Thyroid gland (tissue), 4 donors: ENCODE measurements around the gene TBX2. TPM values are rescaled to one million over a fixed set of nuclear protein-coding genes. Genes with fewer than 3 reads are reported as not detected.

Source experiments
- DNase-seq, 2 donors: peaks; one replicate each; pipeline ENCODE4 v3.0.0-alpha.2; 2019
- H3K27ac ChIP-seq, 3 donors: fragments of 200-600 bp; sonication (generic); 1 replicate in 2 of 3; 2 replicates in 1 of 3; pipeline ENCODE4 v1.5.1; 2016 to 2019; ENCODE audit warnings: mild to moderate bottlenecking in 1 of 3, moderate library complexity in 1 of 3
- H3K27me3 ChIP-seq: fragments of 200-600 bp; sonication (generic); one replicate; pipeline ENCODE4 v1.5.1; 2019
- H3K36me3 ChIP-seq, 2 donors: fragments of 200-600 bp; sonication (generic); one replicate each; pipeline ENCODE4 v1.5.1; 2016 to 2019
- H3K4me1 ChIP-seq, 2 donors: fragments of 200-600 bp; sonication (generic); one replicate each; pipeline ENCODE4 v1.5.1; 2017 to 2019
- H3K4me3 ChIP-seq, 3 donors: fragments of 200-600 bp; sonication (generic); replicated peaks in 1 of 3; 1 replicate in 2 of 3; 2 replicates in 1 of 3; pipeline ENCODE4 v1.5.1; 2016; ENCODE audit warnings: mild to moderate bottlenecking in 1 of 3
- H3K9me3 ChIP-seq: fragments of 200-600 bp; sonication (generic); one replicate; pipeline ENCODE4 v1.5.1; 2017
- POLR2A ChIP-seq, 2 donors: fragments of 450-650 bp; IDR thresholded peaks; one replicate each; pipeline ENCODE4 v1.6.1; 2017; ENCODE audit warnings: antibody characterized with exemption in 2 of 2, mild to moderate bottlenecking in 2 of 2, moderate library complexity in 1 of 2
- WGBS, 2 donors: methylation state at CpG; one replicate each; pipeline ENCODE4 v1.1.5; 2017; 5-methylcytosine and 5-hydroxymethylcytosine counted together
- intact Hi-C: fragments of 100-400 bp; cut with DNase I; formaldehyde crosslinking; loops from one replicate; pipeline ENCODE4 v1.15.1; 2023
- total RNA-seq, 4 donors: library from RNA; depleted of rRNA; stranded (reverse); fragments of >200 nt; gene quantifications; one replicate each; pipeline ENCODE4 v1.2.3, GENCODE V29; 2016
- TF ChIP-seq, protein P1 (sequence below), 6 experiments: fragments of 200-600 bp in 3 of 6; fragments of 450-650 bp in 3 of 6; sonication (generic) in 3 of 6; IDR thresholded peaks; one replicate each; pipeline ENCODE4 v1.5.1; 2016 to 2019; ENCODE audit warnings: antibody characterized with exemption in 6 of 6, mild to moderate bottlenecking in 2 of 6, inconsistent platforms in 1 of 6, moderate library complexity in 1 of 6

The TBX2 gene
- total RNA-seq, 4 donors from 2014 or later = 5.3 to 20.2 (median 11.0) TPM

GRCh38 chr17:61406971-61407911 is 7.6 kb downstream of the TBX2 start:
- no peak overlapping the region for H3K4me3 ChIP-seq

DNA sequence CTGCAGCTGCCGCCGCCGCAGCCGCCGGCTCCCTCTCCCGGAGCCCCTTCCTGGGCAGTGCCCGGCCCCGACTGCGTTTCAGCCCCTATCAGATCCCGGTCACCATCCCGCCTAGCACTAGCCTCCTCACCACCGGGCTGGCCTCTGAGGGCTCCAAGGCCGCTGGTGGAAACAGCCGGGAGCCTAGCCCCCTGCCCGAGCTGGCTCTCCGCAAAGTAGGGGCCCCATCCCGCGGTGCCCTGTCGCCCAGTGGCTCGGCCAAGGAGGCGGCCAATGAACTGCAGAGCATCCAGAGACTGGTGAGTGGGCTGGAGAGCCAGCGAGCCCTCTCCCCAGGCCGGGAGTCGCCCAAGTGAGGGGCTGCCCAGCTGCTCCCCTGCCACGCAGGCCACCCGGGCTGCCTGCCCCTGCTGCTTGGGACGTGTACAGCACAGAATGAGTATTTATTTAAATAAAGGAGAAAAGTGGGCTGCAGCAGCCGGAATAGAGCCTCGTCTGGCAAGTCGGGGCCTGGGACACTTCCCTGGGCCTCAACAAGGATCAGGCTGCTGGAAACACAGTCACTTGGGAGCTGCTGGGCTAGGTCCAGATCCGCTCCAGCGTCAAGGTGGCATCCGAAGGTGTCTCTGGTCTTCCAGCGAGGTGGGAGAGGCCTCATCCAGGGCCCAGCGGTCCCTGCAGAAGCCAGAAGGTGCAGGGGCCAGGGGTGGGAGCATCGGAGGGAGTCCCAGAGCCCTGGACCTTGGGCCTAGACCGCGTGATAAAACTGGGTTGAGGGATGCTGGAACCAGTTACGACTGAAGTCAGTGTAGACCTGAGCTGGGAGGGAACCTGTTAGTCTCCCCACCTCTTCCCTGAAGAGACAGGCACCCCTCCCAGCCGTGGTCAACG is 8.8 kb downstream of the TBX2 start:
- Histone ChIP-seq H3K9me3 (no peaks in the 10 kb centered on the region), H3K27ac (peak overlapping the region in 2 of 3 donors; percentile 54 to 79), H3K36me3 (peaks cover 8 to 17% of the 10 kb centered on the region in 2 donors), H3K4me3 (peak overlapping the region in 1 of 3 donors; percentile 36), H3K27me3 (peaks cover 12% of the 10 kb centered on the region), H3K4me1 (peaks cover 23 to 80% of the 10 kb centered on the region in 2 donors)
- intact Hi-C loops = no loop called here
- TF ChIP-seq, protein P1, sequence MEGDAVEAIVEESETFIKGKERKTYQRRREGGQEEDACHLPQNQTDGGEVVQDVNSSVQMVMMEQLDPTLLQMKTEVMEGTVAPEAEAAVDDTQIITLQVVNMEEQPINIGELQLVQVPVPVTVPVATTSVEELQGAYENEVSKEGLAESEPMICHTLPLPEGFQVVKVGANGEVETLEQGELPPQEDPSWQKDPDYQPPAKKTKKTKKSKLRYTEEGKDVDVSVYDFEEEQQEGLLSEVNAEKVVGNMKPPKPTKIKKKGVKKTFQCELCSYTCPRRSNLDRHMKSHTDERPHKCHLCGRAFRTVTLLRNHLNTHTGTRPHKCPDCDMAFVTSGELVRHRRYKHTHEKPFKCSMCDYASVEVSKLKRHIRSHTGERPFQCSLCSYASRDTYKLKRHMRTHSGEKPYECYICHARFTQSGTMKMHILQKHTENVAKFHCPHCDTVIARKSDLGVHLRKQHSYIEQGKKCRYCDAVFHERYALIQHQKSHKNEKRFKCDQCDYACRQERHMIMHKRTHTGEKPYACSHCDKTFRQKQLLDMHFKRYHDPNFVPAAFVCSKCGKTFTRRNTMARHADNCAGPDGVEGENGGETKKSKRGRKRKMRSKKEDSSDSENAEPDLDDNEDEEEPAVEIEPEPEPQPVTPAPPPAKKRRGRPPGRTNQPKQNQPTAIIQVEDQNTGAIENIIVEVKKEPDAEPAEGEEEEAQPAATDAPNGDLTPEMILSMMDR (IDR thresholded peaks at IDR 0.05) = no peak
- TF ChIP-seq POLR2A (IDR thresholded peaks at IDR 0.05) = no peak
- whole genome bisulfite sequencing, 2 donors = 64 to 69% methylated on average over 27 to 31 of the region's 41 CpGs
- no peak for DNase-seq

More at GRCh38 chr17:61406971-61407911, 7.6 kb downstream of the TBX2 start:
- intact Hi-C loops = no loop called here
- H3K9me3 ChIP-seq = no peaks in the 10 kb centered on the region
- DNase-seq = no peak
- H3K36me3 ChIP-seq = peaks cover 8 to 22% of the 10 kb centered on the region in 2 donors
- TF ChIP-seq, protein P1 (IDR thresholded peaks at IDR 0.05) = no peak
- no peak for TF ChIP-seq POLR2A (IDR thresholded peaks at IDR 0.05)
- H3K27me3 ChIP-seq = peaks cover 18% of the 10 kb centered on the region
- peak overlapping the region in 2 of 3 donors; percentile 38 to 79 for H3K27ac ChIP-seq
- peaks cover 16 to 82% of the 10 kb centered on the region in 2 donors for H3K4me1 ChIP-seq
- WGBS, 2 donors = 57 to 84% methylated on average over 6 to 8 of the region's 8 CpGs

GRCh38 chr17:61409301-61410112 is 9.9 kb downstream of the TBX2 start:
- Histone ChIP-seq H3K27me3 (peaks cover 2% of the 10 kb centered on the region), H3K9me3 (no peaks in the 10 kb centered on the region), H3K27ac (peak overlapping the region; percentile 36 to 92 (median 92)), H3K36me3 (peaks cover 8 to 15% of the 10 kb centered on the region in 2 donors), H3K4me3 (peak overlapping the region in 2 of 3 donors; percentile 21 to 36), H3K4me1 (peaks cover 21 to 80% of the 10 kb centered on the region in 2 donors)
- DNase-seq = peak; percentile 56 to 60
- 2 to 3% methylated on average over 41 to 45 of the region's 73 CpGs for WGBS, 2 donors
- TF ChIP-seq, protein P1 (IDR thresholded peaks at IDR 0.05) = peak in 3 of 6 experiments; percentile 51 to 63 (median 60)
- TF ChIP-seq POLR2A (IDR thresholded peaks at IDR 0.05) = peak in 1 of 2 donors; percentile 13
- intact Hi-C loops = loop anchor here (10.0 kb wide), 2 partner anchors 425 to 655 kb away; partner anchors contain the start of gene MED13

DNA sequence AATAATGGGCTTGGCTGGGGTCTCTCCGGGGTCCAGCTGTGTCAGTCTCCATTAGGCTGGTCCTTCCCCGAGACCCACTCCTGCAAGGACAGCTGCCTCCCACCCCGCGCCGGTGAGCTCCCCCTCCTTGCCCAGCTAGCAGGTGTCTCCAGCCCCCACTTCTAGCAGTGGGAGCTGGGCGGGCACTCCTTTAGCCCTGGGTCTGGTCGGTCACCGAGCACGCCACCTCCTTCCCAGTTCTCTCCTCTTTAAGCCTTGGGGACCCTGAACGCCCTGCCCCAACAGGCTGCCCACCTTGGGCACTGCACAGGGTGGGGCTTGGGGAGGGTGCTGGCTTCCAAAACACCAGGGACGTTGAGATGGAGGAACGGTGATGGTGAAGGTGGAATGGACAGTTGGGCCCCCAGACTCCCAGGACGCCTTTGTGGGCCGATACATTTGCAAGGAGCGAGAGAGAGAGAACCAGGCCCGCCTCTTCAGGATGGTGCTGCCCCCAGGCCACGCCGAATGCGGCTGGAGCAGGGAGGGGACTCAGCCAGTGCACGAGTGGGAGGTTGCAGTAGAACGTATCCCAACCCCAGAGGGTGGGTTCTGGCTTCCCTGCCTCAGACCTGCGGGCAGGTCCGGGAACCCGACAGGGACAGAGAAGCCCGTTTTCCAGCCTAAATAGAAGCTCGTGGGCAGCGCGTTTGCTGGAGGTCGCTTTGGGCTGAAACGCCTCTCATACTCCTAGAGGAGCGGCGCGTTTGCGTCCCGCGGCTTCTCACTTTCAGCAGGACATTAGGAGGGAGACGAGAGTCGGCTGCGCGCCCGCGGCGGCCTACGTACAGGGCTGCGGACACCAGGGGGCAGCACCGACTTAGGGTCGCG is 10.7 kb downstream of the TBX2 start:
- no peaks in the 10 kb centered on the region for H3K9me3 ChIP-seq
- intact Hi-C loops = loop anchor here (10.0 kb wide), 2 partner anchors 424 to 654 kb away; partner anchors contain the start of gene MED13
- TF ChIP-seq, protein P1 (IDR thresholded peaks at IDR 0.05) = peak in 4 of 6 experiments; percentile 11 to 64 (median 28)
- TF ChIP-seq POLR2A (IDR thresholded peaks at IDR 0.05) = no peak
- peak; percentile 62 to 74 for DNase-seq
- 34 to 46% methylated on average over 10 to 24 of the region's 48 CpGs for WGBS, 2 donors
- peak overlapping the region in 1 of 3 donors; percentile 71 for H3K4me3 ChIP-seq
- peak overlapping the region; percentile 88 to 92 (median 92) for H3K27ac ChIP-seq
- peaks cover 5 to 7% of the 10 kb centered on the region in 2 donors for H3K36me3 ChIP-seq
- H3K27me3 ChIP-seq = no peaks in the 10 kb centered on the region
- H3K4me1 ChIP-seq = peaks cover 13 to 74% of the 10 kb centered on the region in 2 donors
